Mononuclear cell (primary cell): Measurements from ENCODE around the gene CUTA. TPM values are rescaled to one million over a fixed set of nuclear protein-coding genes. Genes with fewer than 3 reads are reported as not detected.
"Not testable (repeated sequence)": the region's sequence is repeated elsewhere in the genome, so short reads cannot be mapped to it uniquely, and the experiment has no call there.

Experiments used
- H3K27me3 ChIP-seq: 2 replicates; pipeline ENCODE4 v1.6.0; 2011; ENCODE audit warnings: low read length, control low read depth; ENCODE audit not compliant: insufficient read depth
- H3K4me1 ChIP-seq: 2 replicates; pipeline ENCODE4 v1.5.1; 2011; ENCODE audit warnings: mild to moderate bottlenecking, low read length, control low read depth; ENCODE audit not compliant: insufficient read depth
- H3K4me3 ChIP-seq: 2 replicates; pipeline ENCODE4 v1.5.1; 2011; ENCODE audit warnings: mild to moderate bottlenecking, low read length, moderate library complexity
- H3K9me3 ChIP-seq: 2 replicates; pipeline ENCODE4 v1.5.1; 2011; ENCODE audit warnings: low read depth, mild to moderate bottlenecking, control low read depth, low read length
- total RNA-seq: library from RNA; depleted of rRNA; stranded (reverse); fragments of >200 nt; gene quantifications from one replicate; pipeline ENCODE4 v1.2.3, GENCODE V29; 2012

CUTA gene
- total RNA-seq, 1 donor = 66.3 TPM

DNA sequence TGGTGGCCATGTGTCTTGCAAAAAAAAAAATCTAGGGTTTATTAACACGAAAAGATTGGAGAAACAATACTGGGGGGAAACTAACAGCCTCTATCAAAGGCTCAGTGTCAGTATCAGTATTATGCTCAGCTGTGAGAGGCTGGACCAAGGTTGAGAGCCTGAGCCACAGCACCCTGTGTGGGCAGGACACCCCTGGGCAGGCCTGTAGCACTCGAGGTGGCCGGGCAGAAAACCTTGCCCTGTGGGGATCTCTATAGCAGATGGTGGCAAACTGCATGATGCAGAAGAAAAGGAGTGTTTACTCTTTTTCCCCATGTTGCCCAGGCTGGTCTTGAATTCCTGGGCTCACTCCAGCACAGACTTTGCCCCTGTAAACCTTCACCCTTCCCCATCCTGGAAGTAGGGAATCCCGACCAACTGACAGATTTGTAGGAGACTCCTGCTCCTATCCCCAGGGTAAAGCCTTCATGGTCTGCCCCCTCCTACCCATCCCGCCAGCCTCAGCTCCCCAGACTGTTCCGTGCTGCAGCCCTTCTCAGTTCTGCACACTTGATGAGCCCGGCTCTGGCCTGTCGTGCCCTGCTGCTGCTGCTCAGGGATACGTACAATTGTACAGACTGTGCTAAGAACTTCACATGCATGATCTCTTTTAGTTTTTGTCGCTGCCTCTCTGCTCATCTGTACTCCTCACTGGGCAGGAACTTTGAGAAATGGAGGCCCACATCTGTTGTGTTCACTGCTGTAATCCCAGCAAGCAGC, 34.3 kb downstream of the CUTA start:
- no peaks in the 10 kb centered on the region for H3K9me3 ChIP-seq
- no peaks in the 10 kb centered on the region for H3K27me3 ChIP-seq
- no peaks in the 10 kb centered on the region for H3K4me1 ChIP-seq
- no peak overlapping the region for H3K4me3 ChIP-seq

DNA sequence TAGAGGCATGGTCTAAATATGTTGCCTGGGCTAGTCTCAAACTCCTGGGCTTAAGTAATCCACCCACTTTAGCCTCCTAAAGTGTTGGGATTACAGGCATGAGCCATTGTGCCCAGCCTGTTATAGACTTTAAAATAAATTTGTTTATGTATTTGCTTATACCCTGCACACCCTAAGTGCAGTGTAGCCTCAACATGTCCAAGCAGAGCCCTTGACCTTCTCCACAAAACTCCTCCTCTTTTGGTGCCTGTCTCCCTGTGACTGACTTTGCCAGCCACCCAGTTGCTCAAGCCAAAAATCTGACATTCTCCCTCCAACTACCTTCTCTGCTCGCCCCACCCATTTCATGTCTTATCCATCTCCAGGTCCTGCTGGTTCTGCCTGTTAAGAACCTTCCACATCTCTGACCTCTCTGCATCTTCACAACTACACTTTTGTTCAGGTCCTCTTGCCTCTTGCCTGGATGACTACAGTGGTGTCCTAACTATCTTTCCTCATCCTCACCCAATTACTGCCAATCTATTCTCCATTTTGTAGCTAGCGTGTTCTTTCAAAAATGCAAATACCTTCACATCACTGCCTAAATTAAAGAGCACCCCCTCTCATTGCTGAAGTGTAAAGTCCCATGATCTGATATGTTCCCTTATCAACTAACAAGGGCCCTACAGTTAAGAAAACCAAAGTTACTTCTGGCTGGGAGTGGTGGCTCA, 37.5 kb downstream of the CUTA start:
- H3K27me3 ChIP-seq = no peaks in the 10 kb centered on the region
- no peaks in the 10 kb centered on the region for H3K9me3 ChIP-seq
- no peak overlapping the region for H3K4me3 ChIP-seq
- H3K4me1 ChIP-seq = peaks cover 14% of the 10 kb centered on the region

DNA sequence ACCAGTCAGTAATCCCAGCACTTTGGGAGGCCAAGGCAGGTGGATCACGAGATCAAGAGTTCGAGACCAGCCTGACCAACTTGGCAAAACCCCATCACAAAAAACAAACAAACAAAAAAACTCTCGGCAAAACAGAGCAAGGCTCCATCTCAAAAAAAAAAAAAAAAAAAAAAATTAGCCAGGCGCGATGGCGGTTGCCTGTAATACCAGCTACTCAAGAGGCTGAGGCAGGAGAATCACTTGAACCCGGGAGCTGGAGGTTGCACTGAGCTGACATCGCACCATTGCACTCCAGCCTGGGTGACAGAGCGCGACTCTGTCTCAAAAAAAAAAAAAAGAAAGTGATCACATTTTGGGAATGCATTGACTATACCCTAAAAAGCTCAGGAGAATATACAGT, 38.7 kb downstream of the CUTA start:
- not testable (repeated sequence) for H3K4me3 ChIP-seq, H3K9me3 ChIP-seq, H3K27me3 ChIP-seq
- peaks cover 26% of the 10 kb centered on the region for H3K4me1 ChIP-seq

DNA sequence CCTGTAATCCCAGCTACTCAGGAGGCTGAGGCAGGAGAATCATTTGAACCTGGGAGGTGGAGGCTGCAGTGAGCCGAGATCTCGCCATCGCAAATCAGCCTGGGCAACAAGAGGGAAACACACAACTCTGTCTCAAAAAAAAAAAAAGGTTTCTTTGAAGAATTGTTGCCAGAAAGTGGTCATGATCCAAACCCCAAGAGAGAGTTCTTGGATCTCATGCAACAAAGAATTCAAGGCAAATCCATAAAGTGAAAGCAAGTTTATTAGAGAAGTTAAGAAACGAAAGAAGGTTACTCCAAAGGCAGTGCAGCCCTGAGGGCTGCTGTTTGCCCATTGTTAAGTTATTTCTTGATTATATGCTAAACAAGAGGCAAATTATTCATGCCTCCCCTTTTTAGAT, 40.7 kb downstream of the CUTA start:
- H3K9me3 ChIP-seq = no peaks in the 10 kb centered on the region
- no peak overlapping the region for H3K4me3 ChIP-seq
- H3K4me1 ChIP-seq = peaks cover 44% of the 10 kb centered on the region
- H3K27me3 ChIP-seq = no peaks in the 10 kb centered on the region

DNA sequence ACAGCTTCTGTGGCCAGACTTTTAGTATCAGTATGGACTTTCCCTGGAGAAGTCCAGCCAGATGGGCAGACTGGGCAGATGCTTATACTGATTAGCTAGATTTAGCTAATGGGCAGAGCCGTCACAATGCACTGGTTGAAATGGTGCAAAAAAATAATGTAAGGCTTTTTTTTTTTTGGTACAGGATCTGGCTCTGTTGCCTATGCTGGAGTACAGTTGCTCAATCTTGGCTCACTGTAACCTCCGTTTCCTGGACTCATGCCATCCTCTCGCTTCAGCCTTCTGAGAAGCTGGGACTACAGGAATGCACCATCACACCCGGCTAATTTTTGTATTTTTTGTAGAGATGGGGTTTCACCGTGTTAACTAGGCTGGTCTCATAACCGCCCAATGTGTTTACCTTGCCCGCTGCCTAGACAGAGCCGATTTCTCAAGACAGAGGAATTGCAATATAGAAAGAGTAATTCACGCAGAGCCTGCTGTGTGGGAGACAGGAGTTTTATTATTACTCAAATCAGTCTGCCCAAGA, 42.7 kb downstream of the CUTA start:
- Histone ChIP-seq H3K4me1 (peaks cover 44% of the 10 kb centered on the region), H3K27me3 (no peaks in the 10 kb centered on the region), H3K9me3 (no peaks in the 10 kb centered on the region), H3K4me3 (no peak overlapping the region)

DNA sequence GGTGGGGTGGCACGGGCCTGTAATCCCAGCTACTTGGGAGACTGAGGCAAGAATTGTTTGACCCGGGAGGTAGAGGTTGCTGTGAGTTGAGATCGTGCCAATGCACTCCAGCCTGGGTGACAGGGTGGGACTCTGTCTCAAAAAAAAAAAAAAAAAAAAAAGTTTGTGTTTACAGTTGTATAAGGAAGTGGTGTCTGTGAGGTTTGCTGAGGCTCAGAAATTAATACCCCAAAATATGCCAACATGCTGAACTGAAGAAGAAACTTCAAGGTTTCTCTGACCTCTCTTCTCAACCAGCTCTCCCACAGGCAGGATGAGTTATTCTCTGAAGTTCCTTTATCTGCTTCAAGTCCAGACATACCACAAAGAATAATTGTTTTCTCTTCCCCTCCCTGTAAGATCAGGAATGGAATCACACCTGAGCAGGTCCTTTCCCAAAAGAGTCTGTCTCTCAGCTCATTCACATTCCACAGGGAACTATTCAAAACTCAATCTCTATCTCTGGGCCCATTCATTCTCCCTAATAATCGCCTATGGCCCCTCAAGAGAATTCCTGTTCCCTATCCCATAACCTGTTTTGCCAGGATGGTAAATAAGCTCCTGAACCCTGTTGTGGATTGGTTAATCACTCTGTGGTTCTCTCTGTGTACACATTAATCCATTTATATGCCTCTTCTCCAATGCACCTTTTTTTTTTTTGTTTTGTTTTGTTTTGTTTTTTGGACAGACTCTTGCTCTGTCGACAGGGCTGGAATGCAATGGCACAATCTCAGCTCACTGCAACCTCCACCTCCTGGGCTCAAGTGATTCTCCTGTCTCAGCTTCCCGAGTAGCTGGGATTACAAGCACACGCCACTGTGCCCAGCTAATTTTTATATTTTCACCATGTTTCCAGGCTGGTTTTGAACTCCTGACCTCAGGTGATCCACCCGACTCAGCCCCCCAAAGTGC, 43.7 kb downstream of the CUTA start:
- H3K4me3 ChIP-seq = no peak overlapping the region
- H3K4me1 ChIP-seq = peaks cover 44% of the 10 kb centered on the region
- no peaks in the 10 kb centered on the region for H3K27me3 ChIP-seq
- no peaks in the 10 kb centered on the region for H3K9me3 ChIP-seq

DNA sequence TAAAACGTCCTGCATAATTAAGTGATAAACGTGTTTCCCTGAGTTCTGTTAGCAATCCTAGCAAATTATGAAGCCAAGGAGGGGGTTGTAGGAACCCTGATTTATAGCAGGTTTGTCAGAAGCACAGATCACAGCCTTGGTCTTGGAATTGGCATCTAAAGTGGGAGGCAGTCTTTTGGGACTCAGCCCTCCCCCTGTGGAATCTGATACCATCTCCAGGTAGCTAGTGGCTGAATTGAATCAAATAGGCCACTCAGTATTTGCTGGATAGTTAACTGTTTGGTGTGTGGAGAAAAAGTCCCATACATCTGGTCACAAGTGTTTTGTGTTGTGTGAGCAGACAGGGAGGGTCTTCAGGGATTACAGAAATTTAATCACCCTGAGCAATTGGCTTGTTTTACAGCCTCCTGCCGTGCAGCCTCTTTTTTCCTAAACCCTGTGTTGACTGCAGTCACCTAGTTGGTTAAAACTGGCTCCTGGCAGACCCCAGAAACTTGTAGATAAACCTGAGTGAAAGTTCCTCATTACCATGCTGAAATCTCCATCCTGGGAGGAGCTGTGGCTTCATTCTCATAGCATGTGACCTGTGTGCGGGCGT, 45.3 kb downstream of the CUTA start:
- Histone ChIP-seq H3K4me3 (no peak overlapping the region), H3K27me3 (no peaks in the 10 kb centered on the region), H3K4me1 (peaks cover 44% of the 10 kb centered on the region), H3K9me3 (no peaks in the 10 kb centered on the region)

DNA sequence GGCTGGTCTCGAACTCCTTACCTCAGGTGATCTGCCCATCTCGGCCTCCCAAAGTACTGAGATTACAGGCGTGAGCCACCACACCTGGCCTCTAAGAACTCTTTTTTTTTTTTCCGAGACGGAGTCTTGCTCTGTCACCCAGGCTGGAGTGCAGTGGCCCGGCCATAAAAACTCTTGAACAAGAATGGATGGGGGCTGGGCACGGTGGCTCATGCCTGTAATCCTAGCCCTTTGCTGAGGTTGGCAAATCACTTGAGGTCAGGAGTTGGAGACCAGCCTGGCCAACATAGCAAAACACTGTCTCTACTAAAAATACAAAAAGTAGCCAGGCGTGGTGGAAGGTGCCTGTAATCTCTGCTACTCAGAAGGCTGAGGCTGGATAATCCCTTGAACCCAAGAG, 46.0 kb downstream of the CUTA start:
- peaks cover 44% of the 10 kb centered on the region for H3K4me1 ChIP-seq
- not testable (repeated sequence) for H3K9me3 ChIP-seq, H3K27me3 ChIP-seq, H3K4me3 ChIP-seq

DNA sequence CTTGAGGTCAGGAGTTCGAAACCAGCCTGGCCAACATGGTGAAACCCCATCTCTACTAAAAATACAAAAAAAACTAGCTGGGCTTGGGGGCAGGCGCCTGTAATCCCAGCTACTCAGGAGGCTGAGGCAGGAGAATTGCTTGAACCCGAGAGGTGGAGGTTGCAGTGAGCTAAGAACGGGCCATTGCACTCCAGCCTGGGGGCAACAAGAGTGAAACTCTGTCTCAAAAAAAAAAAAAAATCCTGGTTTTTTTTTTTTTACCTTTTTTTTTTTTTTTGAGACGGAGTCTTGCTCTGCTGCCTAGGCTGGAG, 50.2 kb downstream of the CUTA start:
- H3K27me3 ChIP-seq, H3K9me3 ChIP-seq, H3K4me3 ChIP-seq, H3K4me1 ChIP-seq: not testable (repeated sequence)

DNA sequence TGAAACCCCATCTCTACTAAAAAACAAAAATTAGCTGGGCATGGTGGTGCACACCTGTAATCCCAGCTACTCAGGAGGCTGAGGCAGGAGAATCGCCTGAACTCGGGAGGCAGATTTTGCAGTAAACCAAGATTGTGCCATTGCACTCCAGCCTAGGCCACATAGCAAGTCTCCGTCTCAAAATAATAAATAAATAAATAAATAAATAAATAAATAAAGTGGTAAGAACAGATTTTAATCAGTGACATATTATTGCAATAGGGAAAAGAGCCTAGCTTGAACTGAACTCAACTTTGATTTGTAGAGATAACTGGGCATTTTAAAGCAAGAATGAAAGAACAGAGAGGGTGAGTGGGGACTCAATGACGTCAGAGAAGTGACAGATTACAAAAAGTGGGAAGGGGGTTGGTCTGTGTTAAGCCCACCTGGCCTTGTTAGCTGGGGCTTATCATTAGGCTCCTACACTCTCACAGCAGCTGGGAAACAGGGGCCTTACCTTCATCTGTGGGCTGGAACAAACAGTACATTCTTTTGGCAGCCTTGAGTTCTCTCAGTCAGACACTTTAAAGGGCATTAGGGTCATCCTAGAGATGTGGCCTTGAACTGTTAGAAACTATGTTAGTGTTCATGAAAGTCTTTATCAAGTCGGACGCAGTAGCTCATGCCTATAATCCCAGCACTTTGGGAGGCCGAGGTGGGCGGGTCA, 50.7 kb downstream of the CUTA start:
- H3K4me1 ChIP-seq = no peaks in the 10 kb centered on the region
- no peaks in the 10 kb centered on the region for H3K9me3 ChIP-seq
- H3K27me3 ChIP-seq = no peaks in the 10 kb centered on the region
- no peak overlapping the region for H3K4me3 ChIP-seq

Other genes with a start within 250 kb of the CUTA start
- 0.63 TPM for gene COL11A2, start 225.6 kb downstream of the CUTA start, total RNA-seq
- 11.3 TPM for gene RXRB, start 217.4 kb downstream of the CUTA start, total RNA-seq
- 10.7 TPM for gene SLC39A7, start 217.2 kb downstream of the CUTA start, total RNA-seq
- gene HSD17B8, start 213.5 kb downstream of the CUTA start, total RNA-seq = 6.4 TPM
- gene RING1, start 209.6 kb downstream of the CUTA start, total RNA-seq = 11.4 TPM
- 27.8 TPM for gene VPS52, start 146.2 kb downstream of the CUTA start, total RNA-seq
- 4,638 TPM for gene RPS18, start 146.0 kb downstream of the CUTA start, total RNA-seq
- 11.1 TPM for gene B3GALT4, start 141.0 kb downstream of the CUTA start, total RNA-seq
- 19.4 TPM for gene WDR46, start 128.9 kb downstream of the CUTA start, total RNA-seq
- gene PFDN6, start 128.5 kb downstream of the CUTA start, total RNA-seq = 11.1 TPM
- gene RGL2, start 119.2 kb downstream of the CUTA start, total RNA-seq = 14.7 TPM
- 188 TPM for gene TAPBP, start 104.0 kb downstream of the CUTA start, total RNA-seq
- 12.6 TPM for gene ZBTB22, start 100.4 kb downstream of the CUTA start, total RNA-seq
- 15.2 TPM for gene DAXX, start 95.1 kb downstream of the CUTA start, total RNA-seq
- gene KIFC1, start 26.3 kb downstream of the CUTA start, total RNA-seq = 0.94 TPM
- gene PHF1, start 7.1 kb downstream of the CUTA start, total RNA-seq = 78.5 TPM
- 10.5 TPM for gene SYNGAP1, start 2.0 kb upstream of the CUTA start, total RNA-seq
- 3.5 TPM for gene ZBTB9, start 36.5 kb upstream of the CUTA start, total RNA-seq
- gene BAK1, start 162.2 kb upstream of the CUTA start, total RNA-seq = 17.9 TPM
- 13.6 TPM for gene ITPR3, start 203.2 kb upstream of the CUTA start, total RNA-seq